ENCODE data around the gene LRRC10.
A peak's percentile ranks its signal among the peaks of the same experiment; 100 is the strongest.

The LRRC10 gene

DNA sequence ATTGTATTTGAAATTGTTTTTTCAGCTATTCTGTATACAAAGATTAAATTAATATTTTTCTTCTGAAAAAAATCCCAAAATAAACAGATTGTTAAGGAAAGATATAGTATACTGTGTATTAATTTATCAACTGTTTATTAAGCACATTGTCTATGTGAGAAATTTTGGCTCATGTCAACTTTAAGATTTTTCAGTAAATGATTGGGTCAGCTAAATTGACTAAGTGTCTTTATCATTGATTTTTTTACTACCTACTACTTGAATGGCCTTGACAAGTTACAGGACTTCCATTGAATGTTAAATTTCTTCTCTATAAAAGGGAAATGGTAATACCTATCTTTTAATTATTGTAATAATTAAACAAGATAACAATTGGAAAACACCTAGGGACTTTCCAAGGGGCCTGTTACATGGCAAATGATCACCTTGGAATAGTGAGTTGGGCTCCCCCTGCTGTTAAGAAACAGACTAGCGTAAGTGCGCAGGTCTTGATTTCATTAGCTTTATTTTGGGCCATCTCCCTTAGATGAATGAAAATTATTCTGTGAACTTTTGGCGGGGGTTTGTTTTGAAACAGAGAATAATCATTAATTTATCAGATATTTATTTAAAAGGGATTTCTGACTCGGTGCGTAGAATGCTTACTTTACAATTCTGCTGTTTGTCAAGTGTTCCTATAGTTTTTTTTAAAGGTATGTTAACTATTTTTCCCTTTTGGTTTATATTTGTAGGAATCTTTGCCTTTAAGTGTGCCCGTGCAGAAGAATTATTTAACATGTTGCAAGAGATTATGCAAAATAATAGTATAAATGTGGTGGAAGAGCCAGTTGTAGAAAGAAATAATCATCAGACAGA, 39.9 kb downstream of the LRRC10 start:
- Mint-ChIP-seq H3K4me1 (no peaks in the 10 kb centered on the region), H3K36me3 (ENCODE audit: low read depth) (peaks cover 39% of the 10 kb centered on the region), H3K27me3 (ENCODE audit: low read depth, poor library complexity) (no peaks in the 10 kb centered on the region), H3K9me3 (no peaks in the 10 kb centered on the region), H3K27ac (no peak overlapping the region), H3K4me3 (no peak overlapping the region)
- peak; percentile 52 for DNase-seq
- TF ChIP-seq, protein P1, sequence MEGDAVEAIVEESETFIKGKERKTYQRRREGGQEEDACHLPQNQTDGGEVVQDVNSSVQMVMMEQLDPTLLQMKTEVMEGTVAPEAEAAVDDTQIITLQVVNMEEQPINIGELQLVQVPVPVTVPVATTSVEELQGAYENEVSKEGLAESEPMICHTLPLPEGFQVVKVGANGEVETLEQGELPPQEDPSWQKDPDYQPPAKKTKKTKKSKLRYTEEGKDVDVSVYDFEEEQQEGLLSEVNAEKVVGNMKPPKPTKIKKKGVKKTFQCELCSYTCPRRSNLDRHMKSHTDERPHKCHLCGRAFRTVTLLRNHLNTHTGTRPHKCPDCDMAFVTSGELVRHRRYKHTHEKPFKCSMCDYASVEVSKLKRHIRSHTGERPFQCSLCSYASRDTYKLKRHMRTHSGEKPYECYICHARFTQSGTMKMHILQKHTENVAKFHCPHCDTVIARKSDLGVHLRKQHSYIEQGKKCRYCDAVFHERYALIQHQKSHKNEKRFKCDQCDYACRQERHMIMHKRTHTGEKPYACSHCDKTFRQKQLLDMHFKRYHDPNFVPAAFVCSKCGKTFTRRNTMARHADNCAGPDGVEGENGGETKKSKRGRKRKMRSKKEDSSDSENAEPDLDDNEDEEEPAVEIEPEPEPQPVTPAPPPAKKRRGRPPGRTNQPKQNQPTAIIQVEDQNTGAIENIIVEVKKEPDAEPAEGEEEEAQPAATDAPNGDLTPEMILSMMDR (IDR thresholded peaks at IDR 0.05), result peak; percentile 83

DNA sequence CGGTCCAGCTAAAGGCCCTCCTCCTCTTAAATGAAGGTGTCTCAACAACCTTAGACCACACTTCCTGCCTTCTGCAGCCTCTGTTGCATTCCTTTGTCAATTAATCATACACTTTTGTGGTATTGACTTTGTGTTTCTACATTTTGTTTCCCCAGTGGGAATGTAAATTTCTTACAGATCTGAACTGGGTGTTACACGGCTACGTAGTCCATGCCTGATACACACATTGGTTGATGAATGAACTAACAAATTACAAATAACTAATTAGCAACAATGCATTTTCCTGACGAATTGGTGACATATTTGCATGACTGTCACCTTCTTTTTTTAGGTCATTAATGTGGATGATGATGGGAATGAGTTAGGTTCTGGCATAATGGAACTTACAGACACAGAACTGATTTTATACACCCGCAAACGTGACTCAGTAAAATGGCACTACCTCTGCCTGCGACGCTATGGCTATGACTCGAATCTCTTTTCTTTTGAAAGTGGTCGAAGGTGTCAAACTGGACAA, 40.6 kb downstream of the LRRC10 start:
- TF ChIP-seq, protein P1 (IDR thresholded peaks at IDR 0.05), result no peak
- no peaks in the 10 kb centered on the region for H3K27me3 Mint-ChIP-seq (ENCODE audit: low read depth, poor library complexity)

DNA sequence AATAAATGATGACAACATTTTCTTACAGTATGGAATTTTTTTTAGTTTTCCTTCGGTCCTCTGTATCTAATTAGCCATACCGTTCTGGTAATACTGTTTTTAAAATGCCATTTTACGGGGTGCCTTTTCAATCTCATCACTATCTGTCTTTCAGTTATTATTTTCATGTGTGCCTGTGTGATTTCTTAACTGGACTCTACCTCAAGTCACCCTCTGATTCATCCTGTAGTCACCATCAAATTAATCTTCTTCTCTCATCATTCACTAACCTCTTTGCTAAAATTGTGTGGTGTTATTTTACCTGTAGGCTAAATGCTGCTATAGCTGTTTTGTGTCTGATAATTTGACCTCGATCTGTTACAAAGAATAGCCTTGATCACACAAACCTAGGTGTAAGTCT, 41.5 kb downstream of the LRRC10 start:
- Mint-ChIP-seq H3K4me1 (no peaks in the 10 kb centered on the region), H3K36me3 (ENCODE audit: low read depth) (peaks cover 32% of the 10 kb centered on the region), H3K9me3 (no peaks in the 10 kb centered on the region), H3K27me3 (ENCODE audit: low read depth, poor library complexity) (no peaks in the 10 kb centered on the region), H3K27ac (peak overlapping the region; percentile 73), H3K4me3 (no peak overlapping the region)
- no peak for DNase-seq
- TF ChIP-seq, protein P1 (IDR thresholded peaks at IDR 0.05), result no peak

More for the DNA sequence above, 40.6 kb downstream of the LRRC10 start:
- peaks cover 39% of the 10 kb centered on the region for H3K36me3 Mint-ChIP-seq (ENCODE audit: low read depth)
- H3K4me3 Mint-ChIP-seq, result no peak overlapping the region
- DNase-seq, result no peak
- H3K27ac Mint-ChIP-seq, result peak overlapping the region; percentile 49
- no peaks in the 10 kb centered on the region for H3K4me1 Mint-ChIP-seq
- no peaks in the 10 kb centered on the region for H3K9me3 Mint-ChIP-seq

DNA sequence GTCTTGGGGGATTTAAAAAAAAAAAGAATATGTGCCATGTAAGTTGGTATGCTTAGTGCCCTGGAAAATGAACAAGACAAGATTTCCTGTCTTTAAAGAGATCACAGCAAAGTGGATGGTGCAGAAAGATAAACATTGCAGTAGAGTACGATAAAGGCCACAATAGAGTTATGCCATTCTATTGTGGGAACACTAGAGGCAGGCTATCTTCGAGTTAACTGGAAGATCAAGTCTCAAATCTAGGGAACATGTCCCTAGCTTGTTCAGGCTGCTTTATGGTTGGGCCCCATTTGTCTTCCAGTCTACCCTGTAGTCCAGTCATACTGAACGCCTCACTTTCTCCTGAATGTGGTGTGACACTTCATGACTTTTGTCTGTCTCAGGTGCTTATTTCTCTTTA, 44.1 kb downstream of the LRRC10 start:
- no peaks in the 10 kb centered on the region for H3K4me1 Mint-ChIP-seq
- TF ChIP-seq, protein P1 (IDR thresholded peaks at IDR 0.05), result peak; percentile 10
- no peaks in the 10 kb centered on the region for H3K9me3 Mint-ChIP-seq
- H3K27ac Mint-ChIP-seq, result peak overlapping the region; percentile 1
- H3K4me3 Mint-ChIP-seq, result no peak overlapping the region
- no peak for DNase-seq
- H3K27me3 Mint-ChIP-seq (ENCODE audit: low read depth, poor library complexity), result no peaks in the 10 kb centered on the region
- peaks cover 17% of the 10 kb centered on the region for H3K36me3 Mint-ChIP-seq (ENCODE audit: low read depth)

DNA sequence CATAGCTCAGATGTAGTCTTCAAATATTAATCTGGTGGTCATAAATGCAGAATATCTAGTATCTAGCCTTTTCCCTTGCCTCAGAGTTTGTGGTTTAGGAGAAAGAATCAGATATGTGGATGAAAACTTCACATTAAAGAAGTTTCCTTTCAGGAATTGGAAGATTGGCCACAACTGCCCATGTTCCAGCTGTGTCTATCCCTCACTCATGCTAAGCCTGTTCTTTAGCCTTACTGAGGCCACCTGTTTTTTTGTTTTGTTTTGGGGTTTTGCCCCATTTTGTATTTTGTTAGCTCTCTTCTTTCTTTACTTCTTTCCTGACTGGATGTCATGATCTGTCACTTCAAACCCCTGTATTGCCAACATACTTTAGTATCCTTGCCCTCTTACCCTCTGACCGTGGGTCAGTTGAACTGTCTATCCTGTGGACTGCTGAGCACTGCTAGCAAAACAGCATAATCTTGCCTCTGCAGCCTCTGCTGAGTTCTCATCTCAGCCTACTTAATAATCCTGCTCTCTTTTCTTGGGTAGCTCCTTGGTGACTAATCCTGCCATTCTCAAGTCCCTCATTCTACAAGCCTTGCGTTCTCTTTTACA, 47.4 kb downstream of the LRRC10 start:
- Mint-ChIP-seq H3K27ac (no peak overlapping the region), H3K4me3 (no peak overlapping the region), H3K36me3 (ENCODE audit: low read depth) (peaks cover 4% of the 10 kb centered on the region), H3K9me3 (no peaks in the 10 kb centered on the region), H3K27me3 (ENCODE audit: low read depth, poor library complexity) (no peaks in the 10 kb centered on the region), H3K4me1 (no peaks in the 10 kb centered on the region)
- TF ChIP-seq, protein P1 (IDR thresholded peaks at IDR 0.05), result no peak
- no peak for DNase-seq
